ENCODE results near the gene ZNFX1. TPM values are rescaled to one million over a fixed set of nuclear protein-coding genes. Genes with fewer than 3 reads are reported as not detected.

The ZNFX1 gene
- polyA plus RNA-seq (2013, experiment 1 of 2): 6.6 TPM
- polyA plus RNA-seq (2013, experiment 2 of 2): 6.0 TPM

DNA sequence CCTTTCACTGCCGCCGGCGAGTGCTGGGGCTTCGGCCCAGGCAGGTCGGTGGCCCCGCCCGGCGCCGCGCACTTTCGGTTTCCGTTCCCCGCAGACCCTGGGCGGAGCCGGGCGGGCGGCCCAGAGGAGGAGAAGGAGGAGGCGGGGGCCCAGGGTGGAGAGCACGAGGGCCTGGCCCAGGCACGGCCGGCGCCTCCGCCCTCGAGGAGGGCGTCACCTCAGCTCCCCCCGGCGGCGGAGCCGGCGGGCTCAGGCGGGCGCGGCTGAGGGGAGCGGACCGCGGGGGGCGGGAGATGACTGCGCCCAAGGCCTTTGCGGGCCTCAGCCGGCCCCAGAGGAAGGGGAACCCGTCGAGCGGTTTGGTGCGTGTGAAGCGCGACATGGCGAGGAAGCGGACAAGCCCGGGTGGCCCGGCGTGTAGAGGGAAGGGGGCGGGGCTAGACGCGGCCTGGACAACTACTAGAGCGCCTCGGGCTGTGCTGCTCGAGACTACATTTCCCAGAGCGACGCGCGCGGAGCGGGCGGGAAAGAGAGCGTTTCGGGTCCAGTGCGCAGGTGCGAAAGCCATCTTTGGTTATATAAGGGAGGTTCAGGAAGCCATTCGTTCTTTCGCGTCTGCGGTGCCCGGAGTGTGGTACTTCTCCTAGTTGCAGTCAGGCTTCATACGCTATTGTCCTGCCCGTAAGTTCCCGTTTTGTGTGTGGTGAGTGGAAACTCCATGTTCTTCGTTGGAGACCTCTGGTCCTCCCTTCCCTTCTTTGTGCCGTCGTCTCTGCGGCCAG, at the start of gene ZNFX1:
Gene ZNFX1 (minus strand): TSS at position 22 of the 782 bp plus-strand sequence. CDS start 2,218 bp downstream, outside the sequence.
- peak within 1 kb of the TSS; percentile 96 for H3K4me3 ChIP-seq (ENCODE audit: low read length)
- peak within 1 kb of the TSS; percentile 100 for H3K9ac ChIP-seq (ENCODE audit: low read depth, low read length)
- under 1% methylated on average over 80 of the region's 80 CpGs for WGBS
- H3K9me3 ChIP-seq (ENCODE audit: insufficient read depth, low read depth, low read length): peaks cover 13% of the 10 kb centered on the region; the same call in 1 of the 2 replicates
- peak within 1 kb of the TSS; percentile 95 for H3K27ac ChIP-seq (ENCODE audit: low read depth, low read length)
- no peaks in the 10 kb centered on the region for H3K27me3 ChIP-seq (ENCODE audit: insufficient read depth, low read length)
- peaks cover 74% of the 10 kb centered on the region for H3K36me3 ChIP-seq (ENCODE audit: insufficient read depth, low read length)
- H3K4me1 ChIP-seq (ENCODE audit: insufficient read depth, low read length): 0 out of 2 replicates have a peak, but pooled peaks cover 5% of the 10 kb centered on the region

GRCh38 chr20:49326026-49326425, 48.2 kb upstream of the ZNFX1 start:
- Histone ChIP-seq H3K27me3 (ENCODE audit: insufficient read depth, low read length) (no peaks in the 10 kb centered on the region), H3K4me3 (ENCODE audit: low read length) (no peak overlapping the region), H3K27ac (ENCODE audit: low read depth, low read length) (no peak overlapping the region), H3K36me3 (ENCODE audit: insufficient read depth, low read length) (no peaks in the 10 kb centered on the region), H3K4me1 (ENCODE audit: insufficient read depth, low read length) (0 out of 2 replicates have a peak, but pooled peaks cover 6% of the 10 kb centered on the region), H3K9me3 (ENCODE audit: insufficient read depth, low read depth, low read length) (no peaks in the 10 kb centered on the region), H3K9ac (ENCODE audit: low read depth, low read length) (no peak overlapping the region)
- 84% methylated on average over 10 of the region's 10 CpGs for WGBS

DNA sequence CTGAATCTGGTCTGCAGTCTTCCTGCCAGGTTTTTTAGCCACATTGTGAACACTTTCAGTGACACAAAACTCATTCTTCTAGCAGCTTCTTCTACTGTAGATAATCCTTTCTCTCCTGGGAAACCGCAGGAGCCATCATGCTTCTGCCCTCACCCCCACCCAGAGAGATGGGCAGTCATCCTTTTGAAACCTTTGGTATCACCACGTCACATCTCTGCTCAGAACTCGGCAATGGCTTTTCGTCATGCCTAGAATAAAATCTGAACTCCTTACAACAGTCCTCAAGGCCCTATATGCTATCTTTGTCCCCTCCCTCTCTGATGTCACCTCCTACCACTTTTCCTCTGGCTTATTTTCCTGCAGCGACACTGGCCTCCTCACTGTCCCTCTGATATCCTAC, 46.4 kb upstream of the ZNFX1 start:
- peaks cover 11% of the 10 kb centered on the region for H3K27me3 ChIP-seq (ENCODE audit: insufficient read depth, low read length)
- no peaks in the 10 kb centered on the region for H3K36me3 ChIP-seq (ENCODE audit: insufficient read depth, low read length)
- 89% methylated on average over 5 of the region's 5 CpGs for WGBS
- H3K9me3 ChIP-seq (ENCODE audit: insufficient read depth, low read depth, low read length): no peaks in the 10 kb centered on the region
- no peak overlapping the region for H3K27ac ChIP-seq (ENCODE audit: low read depth, low read length)
- 0 out of 2 replicates have a peak, but pooled peaks cover 6% of the 10 kb centered on the region for H3K4me1 ChIP-seq (ENCODE audit: insufficient read depth, low read length)
- H3K4me3 ChIP-seq (ENCODE audit: low read length): no peak overlapping the region
- no peak overlapping the region for H3K9ac ChIP-seq (ENCODE audit: low read depth, low read length)

DNA sequence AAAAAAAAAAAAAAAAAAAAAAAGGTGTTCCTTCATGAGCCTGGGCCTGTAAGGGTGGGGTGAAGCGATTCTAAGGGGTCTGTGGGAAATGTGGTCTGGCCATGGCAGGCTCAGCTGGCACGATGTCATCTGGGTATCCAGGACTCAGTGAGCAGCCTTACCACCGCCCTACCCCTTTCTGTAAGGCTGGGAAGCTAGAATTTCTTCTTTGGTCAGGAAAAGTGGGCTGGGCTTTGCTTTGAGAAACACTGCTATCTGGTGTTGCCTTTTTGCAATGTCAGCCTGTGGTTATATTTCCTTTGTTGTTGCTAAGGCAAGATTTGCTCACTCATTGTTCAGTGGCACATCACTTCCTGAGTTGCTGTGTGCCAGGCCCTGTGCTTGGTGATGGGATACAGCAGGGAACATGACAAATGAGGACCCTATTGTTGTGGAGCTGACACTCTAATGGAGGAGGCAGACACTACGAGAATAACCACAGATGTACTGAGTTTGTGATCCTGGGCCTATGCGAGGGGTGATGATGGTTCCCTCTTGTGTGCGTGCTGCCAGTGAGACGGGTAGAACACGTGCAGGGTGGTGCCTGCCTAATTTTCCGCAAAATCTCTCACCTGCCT, 45.9 kb upstream of the ZNFX1 start:
- Histone ChIP-seq H3K36me3 (ENCODE audit: insufficient read depth, low read length) (no peaks in the 10 kb centered on the region), H3K4me3 (ENCODE audit: low read length) (no peak overlapping the region), H3K9ac (ENCODE audit: low read depth, low read length) (no peak overlapping the region), H3K27ac (ENCODE audit: low read depth, low read length) (no peak overlapping the region), H3K9me3 (ENCODE audit: insufficient read depth, low read depth, low read length) (no peaks in the 10 kb centered on the region), H3K27me3 (ENCODE audit: insufficient read depth, low read length) (peaks cover 17% of the 10 kb centered on the region), H3K4me1 (ENCODE audit: insufficient read depth, low read length) (0 out of 2 replicates have a peak, but pooled peaks cover 6% of the 10 kb centered on the region)
- 83% methylated on average over 9 of the region's 9 CpGs for whole genome bisulfite sequencing

DNA sequence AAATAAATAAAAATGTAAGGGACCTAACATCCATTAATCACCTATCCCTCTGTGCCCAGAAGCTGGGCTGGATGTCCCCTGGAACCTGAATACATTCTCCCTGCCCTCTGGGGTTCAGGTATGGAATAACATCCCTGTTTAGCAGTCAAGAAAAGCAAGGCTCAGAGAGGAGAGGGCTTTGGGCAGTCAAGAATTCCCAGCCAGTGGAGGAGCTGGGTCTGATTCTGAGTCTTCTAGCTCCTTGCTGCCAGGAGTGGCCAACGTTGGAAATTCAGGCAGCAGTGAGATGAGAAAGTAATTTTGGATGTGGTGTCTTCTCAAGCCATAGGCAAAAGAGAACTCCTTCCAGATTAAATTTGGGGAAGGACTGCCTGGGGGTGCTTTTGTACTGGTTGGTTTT, 42.6 kb upstream of the ZNFX1 start:
- Histone ChIP-seq H3K4me3 (ENCODE audit: low read length) (no peak overlapping the region), H3K36me3 (ENCODE audit: insufficient read depth, low read length) (no peaks in the 10 kb centered on the region), H3K9me3 (ENCODE audit: insufficient read depth, low read depth, low read length) (no peaks in the 10 kb centered on the region), H3K9ac (ENCODE audit: low read depth, low read length) (no peak overlapping the region), H3K27ac (ENCODE audit: low read depth, low read length) (no peak overlapping the region), H3K4me1 (ENCODE audit: insufficient read depth, low read length) (0 out of 2 replicates have a peak, but pooled peaks cover 2% of the 10 kb centered on the region), H3K27me3 (ENCODE audit: insufficient read depth, low read length) (peaks cover 50% of the 10 kb centered on the region)
- 3% methylated on average over 1 of the region's 1 CpG for WGBS

GRCh38 chr20:49319208-49319809, 41.5 kb upstream of the ZNFX1 start:
- Histone ChIP-seq H3K9me3 (ENCODE audit: insufficient read depth, low read depth, low read length) (no peaks in the 10 kb centered on the region), H3K27ac (ENCODE audit: low read depth, low read length) (no peak overlapping the region), H3K36me3 (ENCODE audit: insufficient read depth, low read length) (no peaks in the 10 kb centered on the region), H3K27me3 (ENCODE audit: insufficient read depth, low read length) (peaks cover 57% of the 10 kb centered on the region), H3K4me1 (ENCODE audit: insufficient read depth, low read length) (no peaks in the 10 kb centered on the region), H3K4me3 (ENCODE audit: low read length) (peak overlapping the region; percentile 66), H3K9ac (ENCODE audit: low read depth, low read length) (no peak overlapping the region)
- 25% methylated on average over 23 of the region's 25 CpGs for WGBS

GRCh38 chr20:49318430-49319207, 40.8 kb upstream of the ZNFX1 start:
- WGBS: 1% methylated on average over 67 of the region's 70 CpGs
- no peaks in the 10 kb centered on the region for H3K9me3 ChIP-seq (ENCODE audit: insufficient read depth, low read depth, low read length)
- H3K27me3 ChIP-seq (ENCODE audit: insufficient read depth, low read length): peaks cover 57% of the 10 kb centered on the region
- no peaks in the 10 kb centered on the region for H3K4me1 ChIP-seq (ENCODE audit: insufficient read depth, low read length)
- H3K9ac ChIP-seq (ENCODE audit: low read depth, low read length): peak overlapping the region; percentile 29; the same call in 1 of the 2 replicates
- H3K27ac ChIP-seq (ENCODE audit: low read depth, low read length): no peak overlapping the region
- peak overlapping the region; percentile 66 for H3K4me3 ChIP-seq (ENCODE audit: low read length)
- no peaks in the 10 kb centered on the region for H3K36me3 ChIP-seq (ENCODE audit: insufficient read depth, low read length)

- Histone ChIP-seq H3K4me1 (ENCODE audit: insufficient read depth, low read length) (no peaks in the 10 kb centered on the region), H3K27me3 (ENCODE audit: insufficient read depth, low read length) (peaks cover 59% of the 10 kb centered on the region), H3K9ac (ENCODE audit: low read depth, low read length) (no peak overlapping the region; the same call in 1 of the 2 replicates), H3K9me3 (ENCODE audit: insufficient read depth, low read depth, low read length) (no peaks in the 10 kb centered on the region), H3K36me3 (ENCODE audit: insufficient read depth, low read length) (no peaks in the 10 kb centered on the region), H3K4me3 (ENCODE audit: low read length) (peak overlapping the region; percentile 66), H3K27ac (ENCODE audit: low read depth, low read length) (no peak overlapping the region)
- WGBS: 5% methylated on average over 23 of the region's 23 CpGs
Measured at GRCh38 chr20:49318091-49318429, 40.2 kb upstream of the ZNFX1 start.

- H3K4me1 ChIP-seq (ENCODE audit: insufficient read depth, low read length): no peaks in the 10 kb centered on the region
- H3K9ac ChIP-seq (ENCODE audit: low read depth, low read length): no peak overlapping the region
- no peak overlapping the region for H3K27ac ChIP-seq (ENCODE audit: low read depth, low read length)
- no peaks in the 10 kb centered on the region for H3K36me3 ChIP-seq (ENCODE audit: insufficient read depth, low read length)
- H3K4me3 ChIP-seq (ENCODE audit: low read length): no peak overlapping the region
- 78% methylated on average over 1 of the region's 2 CpGs for WGBS
- H3K27me3 ChIP-seq (ENCODE audit: insufficient read depth, low read length): peaks cover 62% of the 10 kb centered on the region
- H3K9me3 ChIP-seq (ENCODE audit: insufficient read depth, low read depth, low read length): no peaks in the 10 kb centered on the region
Measured at GRCh38 chr20:49316704-49317103, 38.8 kb upstream of the ZNFX1 start.

DNA sequence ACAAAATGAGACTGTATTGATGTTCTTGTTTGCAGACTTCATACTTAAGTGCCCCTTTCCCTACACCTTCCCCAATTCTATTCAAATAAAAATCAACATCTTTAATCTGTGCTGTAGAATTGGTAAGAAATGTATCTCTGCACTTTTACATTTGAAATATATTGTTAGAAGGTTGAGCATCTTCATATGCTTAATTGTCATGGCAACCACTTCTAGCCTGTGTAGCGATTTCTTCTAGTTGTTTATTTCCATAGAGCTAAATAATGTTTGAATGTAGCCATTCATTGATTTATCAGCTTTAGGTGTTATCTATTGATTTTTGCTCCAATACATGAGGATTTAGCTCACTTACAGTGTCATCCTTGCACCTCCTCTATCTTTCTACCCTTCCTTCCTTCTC, 37.7 kb upstream of the ZNFX1 start:
- Histone ChIP-seq H3K4me1 (ENCODE audit: insufficient read depth, low read length) (no peaks in the 10 kb centered on the region), H3K36me3 (ENCODE audit: insufficient read depth, low read length) (no peaks in the 10 kb centered on the region), H3K27me3 (ENCODE audit: insufficient read depth, low read length) (peaks cover 62% of the 10 kb centered on the region), H3K9me3 (ENCODE audit: insufficient read depth, low read depth, low read length) (no peaks in the 10 kb centered on the region), H3K9ac (ENCODE audit: low read depth, low read length) (no peak overlapping the region), H3K4me3 (ENCODE audit: low read length) (no peak overlapping the region), H3K27ac (ENCODE audit: low read depth, low read length) (no peak overlapping the region)
- WGBS: 100% methylated on average over 1 of the region's 1 CpG

All from HUES64 (cell line).